ENCODE results near the gene NXN. TPM values are rescaled to one million over a fixed set of nuclear protein-coding genes. Genes with fewer than 3 reads are reported as not detected.

The NXN gene
- total RNA-seq, 1 experiment from 2014 or later = 20.8 TPM

- ChIA-PET CTCF (no interaction called here), POLR2A (ENCODE audit: unreplicated experiment) (no interaction called here)
- Histone ChIP-seq H4K20me1 (ENCODE audit: low read length) (no peaks in the 10 kb centered on the region), H3K9me3 (ENCODE audit: low read length) (no peaks in the 10 kb centered on the region), H3K27me3 (ENCODE audit: low read length) (no peaks in the 10 kb centered on the region), H3K27ac (ENCODE audit: low read length) (no peak overlapping the region), H3F3A (ENCODE audit: low read length, unreplicated experiment) (no peaks in the 10 kb centered on the region), H3K4me1 (ENCODE audit: insufficient read depth, low read length) (no peaks in the 10 kb centered on the region), H3K79me2 (ENCODE audit: low read length) (no peaks in the 10 kb centered on the region), H2AFZ (ENCODE audit: low read length) (no peak overlapping the region), H3K9ac (ENCODE audit: low read length) (no peak overlapping the region), H3K9me2 (replicated peaks; ENCODE audit: low read length) (no peaks in the 10 kb centered on the region), H3K36me3 (ENCODE audit: low read depth, low read length) (no peaks in the 10 kb centered on the region), H3K4me3 (ENCODE audit: low read length) (no peak overlapping the region), H3K4me2 (ENCODE audit: low read length) (no peak overlapping the region)
- ATAC-seq (no peak), DNase-seq (no peak)
- intact Hi-C loops (cut with micrococcal nuclease) = no loop called here
- BruUV-seq (replicated peaks) = no TSS peak
- TF ChIP-seq EZH2phosphoT487 (IDR thresholded peaks at IDR 0.05; ENCODE audit: borderline replicate concordance, low read length) (no peak), EZH2 (IDR thresholded peaks at IDR 0.05; ENCODE audit: low read length, unreplicated experiment) (no peak)
- TF ChIP-seq, protein P1, sequence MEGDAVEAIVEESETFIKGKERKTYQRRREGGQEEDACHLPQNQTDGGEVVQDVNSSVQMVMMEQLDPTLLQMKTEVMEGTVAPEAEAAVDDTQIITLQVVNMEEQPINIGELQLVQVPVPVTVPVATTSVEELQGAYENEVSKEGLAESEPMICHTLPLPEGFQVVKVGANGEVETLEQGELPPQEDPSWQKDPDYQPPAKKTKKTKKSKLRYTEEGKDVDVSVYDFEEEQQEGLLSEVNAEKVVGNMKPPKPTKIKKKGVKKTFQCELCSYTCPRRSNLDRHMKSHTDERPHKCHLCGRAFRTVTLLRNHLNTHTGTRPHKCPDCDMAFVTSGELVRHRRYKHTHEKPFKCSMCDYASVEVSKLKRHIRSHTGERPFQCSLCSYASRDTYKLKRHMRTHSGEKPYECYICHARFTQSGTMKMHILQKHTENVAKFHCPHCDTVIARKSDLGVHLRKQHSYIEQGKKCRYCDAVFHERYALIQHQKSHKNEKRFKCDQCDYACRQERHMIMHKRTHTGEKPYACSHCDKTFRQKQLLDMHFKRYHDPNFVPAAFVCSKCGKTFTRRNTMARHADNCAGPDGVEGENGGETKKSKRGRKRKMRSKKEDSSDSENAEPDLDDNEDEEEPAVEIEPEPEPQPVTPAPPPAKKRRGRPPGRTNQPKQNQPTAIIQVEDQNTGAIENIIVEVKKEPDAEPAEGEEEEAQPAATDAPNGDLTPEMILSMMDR (conservative IDR thresholded peaks at IDR 0.05; ENCODE audit: low read depth, low read length) = no peak
Observed at GRCh38 chr17:861364-861763, 118.2 kb downstream of the NXN start.

DNA sequence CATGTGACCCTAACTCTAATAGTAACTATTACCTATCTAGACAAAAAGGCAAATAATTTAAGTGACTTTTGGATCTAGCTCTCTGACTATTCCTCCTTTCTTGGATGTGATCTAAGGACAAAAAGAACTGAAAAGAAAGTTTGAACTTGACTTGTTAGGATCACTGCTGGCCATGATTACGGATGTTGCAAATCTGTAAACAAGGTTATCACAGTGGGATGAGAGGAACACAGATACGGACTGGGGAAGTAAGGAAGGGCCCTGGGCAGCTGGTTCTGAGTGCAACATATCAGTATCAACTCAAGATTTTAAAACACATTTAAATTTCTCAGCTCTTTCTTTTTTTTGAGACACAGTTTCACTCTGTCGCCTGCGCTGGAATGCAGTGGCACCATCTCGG, 118.8 kb downstream of the NXN start:
- Histone ChIP-seq H4K20me1 (ENCODE audit: low read length) (no peaks in the 10 kb centered on the region), H3K9me2 (replicated peaks; ENCODE audit: low read length) (no peaks in the 10 kb centered on the region), H3K27me3 (ENCODE audit: low read length) (no peaks in the 10 kb centered on the region), H3K27ac (ENCODE audit: low read length) (no peak overlapping the region), H3K4me2 (ENCODE audit: low read length) (no peak overlapping the region), H3K9ac (ENCODE audit: low read length) (no peak overlapping the region), H3K4me3 (ENCODE audit: low read length) (no peak overlapping the region), H3K79me2 (ENCODE audit: low read length) (no peaks in the 10 kb centered on the region), H3K36me3 (ENCODE audit: low read depth, low read length) (no peaks in the 10 kb centered on the region), H3F3A (ENCODE audit: low read length, unreplicated experiment) (no peaks in the 10 kb centered on the region), H3K4me1 (ENCODE audit: insufficient read depth, low read length) (no peaks in the 10 kb centered on the region), H3K9me3 (ENCODE audit: low read length) (no peaks in the 10 kb centered on the region), H2AFZ (ENCODE audit: low read length) (no peak overlapping the region)
- DNase-seq (no peak), ATAC-seq (no peak)
- ChIA-PET CTCF (no interaction called here), POLR2A (ENCODE audit: unreplicated experiment) (no interaction called here)
- intact Hi-C loops (cut with micrococcal nuclease) = no loop called here
- BruUV-seq (replicated peaks) = no TSS peak
- TF ChIP-seq, protein P1 (conservative IDR thresholded peaks at IDR 0.05; ENCODE audit: low read depth, low read length) = no peak
- TF ChIP-seq EZH2phosphoT487 (IDR thresholded peaks at IDR 0.05; ENCODE audit: borderline replicate concordance, low read length) = no peak
- TF ChIP-seq EZH2 (IDR thresholded peaks at IDR 0.05; ENCODE audit: low read length, unreplicated experiment) = no peak

GRCh38 chr17:859824-860195, 119.8 kb downstream of the NXN start:
- no peaks in the 10 kb centered on the region for H3K79me2 ChIP-seq (ENCODE audit: low read length)
- no peaks in the 10 kb centered on the region for H3K36me3 ChIP-seq (ENCODE audit: low read depth, low read length)
- no peak overlapping the region for H3K9ac ChIP-seq (ENCODE audit: low read length)
- no peak overlapping the region for H3K4me2 ChIP-seq (ENCODE audit: low read length)
- H2AFZ ChIP-seq (ENCODE audit: low read length) = no peak overlapping the region
- no peak for DNase-seq
- ChIA-PET POLR2A (ENCODE audit: unreplicated experiment) (no interaction called here), CTCF (no interaction called here)
- H4K20me1 ChIP-seq (ENCODE audit: low read length) = no peaks in the 10 kb centered on the region
- H3K4me3 ChIP-seq (ENCODE audit: low read length) = no peak overlapping the region
- H3K27ac ChIP-seq (ENCODE audit: low read length) = no peak overlapping the region
- H3F3A ChIP-seq (ENCODE audit: low read length, unreplicated experiment) = no peaks in the 10 kb centered on the region
- BruUV-seq (replicated peaks) = no TSS peak
- no peaks in the 10 kb centered on the region for H3K9me2 ChIP-seq (replicated peaks; ENCODE audit: low read length)
- TF ChIP-seq EZH2 (IDR thresholded peaks at IDR 0.05; ENCODE audit: low read length, unreplicated experiment) = no peak
- TF ChIP-seq, protein P1 (conservative IDR thresholded peaks at IDR 0.05; ENCODE audit: low read depth, low read length) = no peak
- TF ChIP-seq EZH2phosphoT487 (IDR thresholded peaks at IDR 0.05; ENCODE audit: borderline replicate concordance, low read length) = no peak
- H3K27me3 ChIP-seq (ENCODE audit: low read length) = no peaks in the 10 kb centered on the region
- no peaks in the 10 kb centered on the region for H3K4me1 ChIP-seq (ENCODE audit: insufficient read depth, low read length)
- no peak for ATAC-seq
- intact Hi-C loops (cut with micrococcal nuclease) = no loop called here
- H3K9me3 ChIP-seq (ENCODE audit: low read length) = no peaks in the 10 kb centered on the region
